K562 (cell line): ENCODE results near the gene LZTS3. TPM values are rescaled to one million over a fixed set of nuclear protein-coding genes. Genes with fewer than 3 reads are reported as not detected.

Source experiments
- ATAC-seq: fragments of 200-7000 bp; cut with Tn5 transposase; 3 replicates; pipeline ENCODE4 v1.9.1; 2020; ENCODE audit warnings: moderate library complexity
- BruUV-seq: library from RNA; stranded (reverse); fragments of 400-500 nt; replicated peaks from 2 replicates; lab custom pipeline; 2021; lab: Mats Ljungman, UMichigan
- CTCF ChIA-PET: fragments of 300-600 bp; formaldehyde crosslinking; extraction: SDS; loops from one replicate; lab custom pipeline; 2021; ENCODE audit warnings: low intra/inter-chr PET ratio; lab: Yijun Ruan, JAX
- POLR2A ChIA-PET: fragments of 300-600, 350-650 bp; sonication (Branson Sonifier 250); formaldehyde crosslinking; extraction: SDS; loops from one replicate; lab custom pipeline; 2021; ENCODE audit warnings: antibody characterized with exemption, inconsistent platforms; lab: Yijun Ruan, JAX
- DNase-seq, 4 experiments: peaks; one replicate each; pipeline versions ENCODE4 v3.0.0 to v3.0.0-alpha.2; 2011 to 2018; ENCODE audit warnings: low spot score in 3 of 4, mixed read lengths in 3 of 4; ENCODE audit errors: extremely low read depth in 1 of 4
- FAIRE-seq: peaks from 2 replicates; lab custom pipeline; 2011; peaks lifted over from hg19 to GRCh38; lab: Jason Lieb, UNC
- H2AFZ ChIP-seq: 2 replicates; pipeline ENCODE4 v1.6.0; 2011; ENCODE audit warnings: low read depth, low read length, control low read depth, inconsistent platforms
- H3K27ac ChIP-seq: fragments of 200-600 bp; 3 replicates; pipeline ENCODE4 v1.8.0; 2011; ENCODE audit warnings: low read depth, mild to moderate bottlenecking, control low read depth, inconsistent platforms, low read length, moderate library complexity, mixed read lengths; ENCODE audit errors: extremely low read depth
- H3K27me3 ChIP-seq, 2 experiments: fragments of 300-600 bp in 1 of 2; 2 replicates in 1 of 2; 3 replicates in 1 of 2; pipeline versions ENCODE4 v1.6.0 to v1.8.0; 2011; ENCODE audit warnings: inconsistent platforms in 2 of 2, low read length in 2 of 2, mild to moderate bottlenecking in 1 of 2, mixed read lengths in 1 of 2, moderate library complexity in 1 of 2; ENCODE audit not compliant: control insufficient read depth in 2 of 2, insufficient read depth in 2 of 2
- H3K36me3 ChIP-seq: fragments of 300-600 bp; 3 replicates; pipeline ENCODE4 v1.8.0; 2011; ENCODE audit warnings: mild to moderate bottlenecking, low read length, inconsistent platforms; ENCODE audit not compliant: control insufficient read depth, insufficient read depth
- H3K4me1 ChIP-seq, 2 experiments: fragments of 200-600 bp in 1 of 2; replicated peaks in 1 of 2; 2 replicates in 1 of 2; 3 replicates in 1 of 2; pipeline versions ENCODE4 v1.5.1 to v1.8.0; 2011; ENCODE audit warnings: inconsistent platforms in 2 of 2, low read length in 2 of 2, mild to moderate bottlenecking in 1 of 2, mixed read lengths in 1 of 2, moderate library complexity in 1 of 2; ENCODE audit not compliant: control insufficient read depth in 2 of 2, insufficient read depth in 2 of 2
- H3K4me2 ChIP-seq: 2 replicates; pipeline ENCODE4 v1.6.1; 2011; ENCODE audit warnings: low read length, control low read depth, inconsistent platforms, mixed read lengths; ENCODE audit not compliant: insufficient read depth
- H3K4me3 ChIP-seq: fragments of 200-600 bp; sonication (generic), shearing (Covaris generic); 2 replicates; pipeline ENCODE4 v1.5.1; 2016; ENCODE audit warnings: control low read depth, inconsistent platforms
- H3K79me2 ChIP-seq: fragments of 200-600 bp; 3 replicates; pipeline ENCODE4 v1.8.0; 2011; ENCODE audit warnings: low read length, inconsistent platforms; ENCODE audit not compliant: control insufficient read depth, insufficient read depth
- H3K9ac ChIP-seq, 2 experiments: 2 replicates each; pipeline versions ENCODE4 v1.6.0 to v1.6.1; 2011; ENCODE audit warnings: low read depth in 2 of 2, low read length in 2 of 2, control low read depth in 1 of 2, inconsistent platforms in 1 of 2, mild to moderate bottlenecking in 1 of 2, mixed read lengths in 1 of 2; ENCODE audit not compliant: insufficient read depth in 1 of 2
- H3K9me1 ChIP-seq: one replicate; pipeline ENCODE4 v1.6.0; 2011; ENCODE audit warnings: inconsistent platforms, mild to moderate bottlenecking, low read length, moderate library complexity; ENCODE audit not compliant: control insufficient read depth, insufficient read depth
- H3K9me3 ChIP-seq: replicated peaks from 2 replicates; pipeline ENCODE4 v1.5.1; 2011; ENCODE audit warnings: low read depth, low read length, inconsistent platforms; ENCODE audit not compliant: control insufficient read depth, insufficient read depth
- H4K20me1 ChIP-seq: replicated peaks from 2 replicates; pipeline ENCODE4 v1.6.1; 2011; ENCODE audit warnings: low read length, inconsistent platforms, mixed read lengths; ENCODE audit not compliant: control insufficient read depth, insufficient read depth
- EP400 ChIP-seq: fragments of 450-650 bp; IDR thresholded peaks from 2 replicates; pipeline ENCODE4 v1.6.1; 2017; ENCODE audit warnings: antibody characterized with exemption, mild to moderate bottlenecking, moderate library complexity
- FOXA1 ChIP-seq: fragments of 450-650 bp; IDR thresholded peaks from 2 replicates; pipeline ENCODE4 v1.6.1; 2016; ENCODE audit warnings: mild to moderate bottlenecking, borderline replicate concordance
- HDAC8 ChIP-seq: fragments of 450-650 bp; IDR thresholded peaks from 2 replicates; pipeline ENCODE4 v1.6.1; 2016; ENCODE audit warnings: mild to moderate bottlenecking, missing genetic modification characterization, moderate library complexity, missing compliant biosample characterization
- IFI16 ChIP-seq: fragments of 250-450 bp; sonication (Bioruptor Pico); IDR thresholded peaks from 2 replicates; pipeline ENCODE4 v2.1.2; 2022; ENCODE audit warnings: mild to moderate bottlenecking, inconsistent platforms
- KHSRP ChIP-seq: fragments of 450-650 bp; IDR thresholded peaks from 2 replicates; pipeline ENCODE4 v1.6.1; 2017
- MBD2 ChIP-seq: sonication (generic); IDR thresholded peaks from 2 replicates; pipeline ENCODE4 v1.6.1; 2016; ENCODE audit warnings: low read depth, borderline replicate concordance
- ZNF408 ChIP-seq: fragments of 250-450 bp; sonication (Bioruptor Pico); IDR thresholded peaks from 2 replicates; pipeline ENCODE4 v1.4.0; 2020; ENCODE audit warnings: low read depth, mild to moderate bottlenecking, moderate library complexity
- ZNF766 ChIP-seq: fragments of 200-800 bp; sonication (Bioruptor generic); conservative IDR thresholded peaks from 2 replicates; pipeline ENCODE4 v1.6.1; 2016; ENCODE audit warnings: missing genetic modification characterization, missing compliant biosample characterization
- WGBS: fragments of 100-300 bp; shearing (Covaris generic); methylation state at CpG from one replicate; pipeline ENCODE4 v1.1.6; 2016; ENCODE audit warnings: low coverage, mixed read lengths; ENCODE audit not compliant: insufficient coverage; ENCODE audit errors: missing lambda C conversion rate; 5-methylcytosine and 5-hydroxymethylcytosine counted together
- in situ Hi-C: fragments of 300-500 bp; cut with MboI; formaldehyde crosslinking; loops from 4 replicates; pipeline ENCODE4 v1.15.0; 2018; ENCODE audit warnings: inconsistent platforms, mixed read lengths
- intact Hi-C: fragments of 100-400 bp; cut with micrococcal nuclease; formaldehyde crosslinking; loops from 2 replicates; pipeline ENCODE4 v1.14.2; 2022
- polyA plus RNA-seq, 8 experiments: library from polyadenylated mRNA; depleted of rRNA in 4 of 8; stranded (reverse) in 5 of 8; unstranded in 3 of 8; fragments of >200 nt; fragmentation: Nextera tagmentation in 2 of 8; fragmentation: Illumina TruSeq in 1 of 8; extraction: Ambion mirVana in 2 of 8; extraction: Trizol in 1 of 8; gene quantifications; 2 replicates each; pipeline versions ENCODE4 v1.2.1 to v1.2.3, GENCODE V29; 2011 to 2014; ENCODE audit warnings: inconsistent platforms in 1 of 8, missing spikeins in 1 of 8
- total RNA-seq, 7 experiments: library from RNA; depleted of rRNA in 6 of 7; stranded (reverse); fragments of >200 nt in 6 of 7; fragmentation: Illumina TruSeq in 2 of 7; extraction: Trizol in 2 of 7; gene quantifications; 2 replicates each; pipeline versions ENCODE4 v1.2.1 to v1.2.3, GENCODE V29; 2011 to 2021; ENCODE audit warnings: low replicate concordance in 1 of 7
- TF ChIP-seq, protein P1 (sequence below): fragments of 250-450 bp; sonication (Bioruptor Pico); IDR thresholded peaks from 2 replicates; pipeline ENCODE4 v1.5.0; 2022; ENCODE audit warnings: mild to moderate bottlenecking
- TF ChIP-seq, protein P2 (sequence below): fragments of 250-450 bp; sonication (Bioruptor Pico); IDR thresholded peaks from 2 replicates; pipeline ENCODE4 v1.8.0; 2021; ENCODE audit warnings: mild to moderate bottlenecking, moderate library complexity

LZTS3 gene
- total and polyA plus RNA-seq, 9 of the 15 experiments (the other 6 are each of a cell fraction or from before 2014, with no cell fraction given), result 0.07 to 2.9 (median 2.0) TPM

DNA sequence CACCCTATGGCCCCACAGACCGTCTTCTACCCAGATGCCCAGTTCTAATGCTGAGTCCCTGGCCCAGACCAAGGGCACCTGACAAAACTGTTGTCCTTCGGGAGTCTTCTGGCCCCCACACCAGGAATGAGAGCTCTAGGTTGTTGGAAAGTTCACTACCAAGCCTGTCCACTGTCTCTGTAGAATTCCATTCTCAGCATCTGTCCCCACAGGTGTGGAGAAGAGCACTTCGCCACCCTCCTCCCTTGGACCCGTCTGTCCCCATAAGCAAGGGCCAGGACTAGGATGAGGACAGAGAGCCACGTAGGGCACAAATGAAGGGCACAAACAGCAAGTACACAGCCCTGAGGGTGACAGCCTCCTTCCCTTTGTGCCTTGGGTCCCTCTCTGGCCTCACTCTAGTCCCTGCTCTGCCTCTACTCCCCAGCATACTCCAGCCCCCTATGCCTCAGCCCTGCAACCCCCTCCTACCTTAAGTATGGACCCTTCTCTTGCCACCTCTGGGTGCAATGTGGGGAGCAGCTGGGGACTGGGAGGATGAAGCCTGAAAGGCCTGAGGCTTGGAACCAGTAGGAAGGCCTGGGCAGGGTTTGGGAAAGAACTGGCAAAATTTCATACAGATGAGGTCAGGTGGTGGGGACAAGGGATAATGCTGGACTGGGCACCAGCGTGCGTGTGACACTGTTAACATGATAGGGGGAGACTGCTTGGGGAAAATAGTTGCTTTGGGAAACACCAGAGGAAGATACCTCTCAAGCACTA is 4.3 kb downstream of the LZTS3 start:
- in situ Hi-C loops, result no loop called here
- intact Hi-C loops, result no loop called here

More for the DNA sequence above, 4.3 kb downstream of the LZTS3 start:
- Histone ChIP-seq H4K20me1 (no peaks in the 10 kb centered on the region), H3K4me1 (peaks cover 0 to 53% of the 10 kb centered on the region in 2 experiments; a peak in 3 of 5 replicates), H3K79me2 (peaks cover 2% of the 10 kb centered on the region; the same call in 1 of the 3 replicates), H2AFZ (no peak overlapping the region), H3K4me3 (no peak overlapping the region), H3K27ac (no peak overlapping the region), H3K27me3 (no peaks in the 10 kb centered on the region), H3K36me3 (no peaks in the 10 kb centered on the region), H3K4me2 (no peak overlapping the region), H3K9ac (no peak overlapping the region), H3K9me3 (no peaks in the 10 kb centered on the region), H3K9me1 (no peaks in the 10 kb centered on the region)
- ChIA-PET CTCF (no interaction called here), POLR2A (interaction anchor here (1.3 kb wide), 1 partner anchor 10 kb away, joined by 4 read pairs; the partner anchor contains the start of genes FASTKD5 and UBOX5)
- no peak for FAIRE-seq
- WGBS, result 56% methylated on average over 2 of the region's 7 CpGs
- ATAC-seq, result no peak
- TF ChIP-seq ZNF408 (no peak), HDAC8 (tag) (no peak), KHSRP (no peak), FOXA1 (no peak), EP400 (no peak), MBD2 (no peak), IFI16 (CRISPR knock-in tag) (no peak), ZNF766 (no peak)
- TF ChIP-seq, protein P1, sequence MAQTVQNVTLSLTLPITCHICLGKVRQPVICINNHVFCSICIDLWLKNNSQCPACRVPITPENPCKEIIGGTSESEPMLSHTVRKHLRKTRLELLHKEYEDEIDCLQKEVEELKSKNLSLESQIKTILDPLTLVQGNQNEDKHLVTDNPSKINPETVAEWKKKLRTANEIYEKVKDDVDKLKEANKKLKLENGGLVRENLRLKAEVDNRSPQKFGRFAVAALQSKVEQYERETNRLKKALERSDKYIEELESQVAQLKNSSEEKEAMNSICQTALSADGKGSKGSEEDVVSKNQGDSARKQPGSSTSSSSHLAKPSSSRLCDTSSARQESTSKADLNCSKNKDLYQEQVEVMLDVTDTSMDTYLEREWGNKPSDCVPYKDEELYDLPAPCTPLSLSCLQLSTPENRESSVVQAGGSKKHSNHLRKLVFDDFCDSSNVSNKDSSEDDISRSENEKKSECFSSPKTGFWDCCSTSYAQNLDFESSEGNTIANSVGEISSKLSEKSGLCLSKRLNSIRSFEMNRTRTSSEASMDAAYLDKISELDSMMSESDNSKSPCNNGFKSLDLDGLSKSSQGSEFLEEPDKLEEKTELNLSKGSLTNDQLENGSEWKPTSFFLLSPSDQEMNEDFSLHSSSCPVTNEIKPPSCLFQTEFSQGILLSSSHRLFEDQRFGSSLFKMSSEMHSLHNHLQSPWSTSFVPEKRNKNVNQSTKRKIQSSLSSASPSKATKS (CRISPR knock-in tag), result no peak
- TF ChIP-seq, protein P2, sequence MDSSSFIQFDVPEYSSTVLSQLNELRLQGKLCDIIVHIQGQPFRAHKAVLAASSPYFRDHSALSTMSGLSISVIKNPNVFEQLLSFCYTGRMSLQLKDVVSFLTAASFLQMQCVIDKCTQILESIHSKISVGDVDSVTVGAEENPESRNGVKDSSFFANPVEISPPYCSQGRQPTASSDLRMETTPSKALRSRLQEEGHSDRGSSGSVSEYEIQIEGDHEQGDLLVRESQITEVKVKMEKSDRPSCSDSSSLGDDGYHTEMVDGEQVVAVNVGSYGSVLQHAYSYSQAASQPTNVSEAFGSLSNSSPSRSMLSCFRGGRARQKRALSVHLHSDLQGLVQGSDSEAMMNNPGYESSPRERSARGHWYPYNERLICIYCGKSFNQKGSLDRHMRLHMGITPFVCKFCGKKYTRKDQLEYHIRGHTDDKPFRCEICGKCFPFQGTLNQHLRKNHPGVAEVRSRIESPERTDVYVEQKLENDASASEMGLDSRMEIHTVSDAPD (CRISPR knock-in tag), result no peak
- no TSS peak for BruUV-seq
- no peak for DNase-seq
